GM12872 (cell line): Measurements from ENCODE around the gene RASL12.

Experiments used
- TF ChIP-seq, protein P1 (sequence below): IDR thresholded peaks from 3 replicates; pipeline ENCODE4 v1.5.1; 2011; ENCODE audit warnings: low read depth, mild to moderate bottlenecking, low read length, moderate library complexity; ENCODE audit not compliant: insufficient read depth

Gene RASL12

DNA sequence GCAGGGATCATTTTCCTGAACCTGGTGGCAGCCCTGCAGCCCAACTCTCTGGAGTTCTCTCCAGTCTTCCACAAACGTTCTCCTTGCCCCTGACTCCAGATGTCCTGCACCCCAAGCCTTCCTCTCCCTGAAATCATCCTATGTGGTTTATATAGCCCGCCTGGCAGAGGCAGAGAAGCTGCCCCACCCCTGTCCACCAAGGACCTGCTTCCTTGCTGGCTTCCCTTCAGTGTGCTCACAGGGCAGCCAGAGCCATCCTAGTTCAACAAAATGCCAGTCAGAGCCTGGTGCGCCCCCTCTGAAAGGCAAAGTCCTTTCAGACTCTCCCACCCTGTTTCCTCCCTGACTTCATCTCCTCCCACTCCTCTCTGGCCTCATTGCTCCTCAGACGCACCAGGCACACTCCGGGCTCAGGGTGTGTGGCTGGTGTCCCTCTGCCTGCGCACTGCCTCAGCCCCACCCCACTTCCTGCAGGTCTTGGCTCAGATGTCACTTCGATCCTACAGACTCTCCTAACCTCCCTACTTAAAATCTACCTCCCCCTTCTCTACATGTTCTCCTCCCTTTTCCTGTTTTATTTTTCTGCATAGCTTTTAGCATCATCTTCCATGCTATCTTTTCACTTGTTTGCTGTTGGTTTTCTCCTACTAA, 14.6 kb upstream of the RASL12 start:
- TF ChIP-seq, protein P1, sequence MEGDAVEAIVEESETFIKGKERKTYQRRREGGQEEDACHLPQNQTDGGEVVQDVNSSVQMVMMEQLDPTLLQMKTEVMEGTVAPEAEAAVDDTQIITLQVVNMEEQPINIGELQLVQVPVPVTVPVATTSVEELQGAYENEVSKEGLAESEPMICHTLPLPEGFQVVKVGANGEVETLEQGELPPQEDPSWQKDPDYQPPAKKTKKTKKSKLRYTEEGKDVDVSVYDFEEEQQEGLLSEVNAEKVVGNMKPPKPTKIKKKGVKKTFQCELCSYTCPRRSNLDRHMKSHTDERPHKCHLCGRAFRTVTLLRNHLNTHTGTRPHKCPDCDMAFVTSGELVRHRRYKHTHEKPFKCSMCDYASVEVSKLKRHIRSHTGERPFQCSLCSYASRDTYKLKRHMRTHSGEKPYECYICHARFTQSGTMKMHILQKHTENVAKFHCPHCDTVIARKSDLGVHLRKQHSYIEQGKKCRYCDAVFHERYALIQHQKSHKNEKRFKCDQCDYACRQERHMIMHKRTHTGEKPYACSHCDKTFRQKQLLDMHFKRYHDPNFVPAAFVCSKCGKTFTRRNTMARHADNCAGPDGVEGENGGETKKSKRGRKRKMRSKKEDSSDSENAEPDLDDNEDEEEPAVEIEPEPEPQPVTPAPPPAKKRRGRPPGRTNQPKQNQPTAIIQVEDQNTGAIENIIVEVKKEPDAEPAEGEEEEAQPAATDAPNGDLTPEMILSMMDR = no peak

DNA sequence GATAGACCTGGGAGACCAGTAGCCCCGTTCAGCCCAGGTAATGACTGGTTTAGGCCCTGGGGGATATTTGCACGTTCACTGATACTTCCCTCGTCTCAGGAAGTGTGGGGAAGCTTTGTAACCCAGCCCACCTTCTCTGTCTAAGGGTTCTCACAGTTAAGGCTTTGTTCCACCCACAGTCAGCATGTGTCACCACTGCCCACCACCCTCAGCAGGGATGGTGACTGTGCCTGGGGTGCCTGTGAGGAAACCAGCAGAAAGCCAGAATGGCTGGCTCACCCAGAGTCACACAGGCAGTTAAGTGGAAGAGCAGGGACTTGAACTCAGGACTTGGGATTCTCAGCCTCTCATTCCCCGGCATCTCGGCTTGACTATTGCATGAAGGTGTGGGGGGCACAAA, 14.0 kb upstream of the RASL12 start:
- TF ChIP-seq, protein P1 = no peak

GRCh38 chr15:65081270-65081669, 13.5 kb upstream of the RASL12 start:
- TF ChIP-seq, protein P1 = no peak

DNA sequence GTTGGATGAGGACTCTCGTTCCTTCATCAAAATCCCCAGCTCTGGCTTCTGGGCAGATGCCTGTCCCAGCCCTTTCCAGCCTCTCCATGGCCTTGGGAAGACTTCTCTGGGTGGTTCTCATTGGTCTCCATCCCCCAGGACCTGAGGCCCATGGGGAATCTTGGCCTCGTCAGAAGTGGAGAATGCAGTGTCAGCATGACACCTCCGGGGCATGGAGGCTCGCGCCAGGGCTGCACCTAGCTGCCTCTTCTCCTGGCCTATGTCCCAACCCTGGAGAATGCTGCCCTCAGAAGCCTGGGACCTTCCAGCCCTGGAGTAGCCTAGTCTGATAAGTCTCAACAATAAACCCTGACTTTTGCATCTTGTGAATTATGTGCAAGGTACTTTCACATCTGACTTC, 11.8 kb upstream of the RASL12 start:
- TF ChIP-seq, protein P1 = no peak

DNA sequence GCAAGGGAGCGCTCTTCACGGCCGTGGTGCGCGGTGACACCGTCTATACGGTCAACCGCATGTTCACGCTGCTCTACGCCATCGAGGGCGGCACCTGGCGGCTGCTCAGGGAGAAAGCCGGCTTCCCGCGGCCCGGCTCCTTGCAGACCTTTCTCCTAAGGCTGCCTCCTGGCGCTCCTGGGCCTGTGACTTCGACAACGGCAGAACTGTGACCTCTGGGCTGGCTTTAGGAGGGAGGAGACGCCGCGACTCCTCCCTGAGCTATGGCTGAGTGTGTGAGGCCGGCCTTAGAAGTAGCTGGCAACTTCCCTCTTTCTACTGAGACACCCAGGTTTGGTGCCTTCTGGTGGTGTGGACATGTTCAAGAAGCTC, 10.2 kb upstream of the RASL12 start:
- TF ChIP-seq, protein P1 = peak; percentile 57

- TF ChIP-seq, protein P1 = no peak
These were observed 9.6 kb upstream of the RASL12 start for GRCh38 chr15:65077291-65077980.

DNA sequence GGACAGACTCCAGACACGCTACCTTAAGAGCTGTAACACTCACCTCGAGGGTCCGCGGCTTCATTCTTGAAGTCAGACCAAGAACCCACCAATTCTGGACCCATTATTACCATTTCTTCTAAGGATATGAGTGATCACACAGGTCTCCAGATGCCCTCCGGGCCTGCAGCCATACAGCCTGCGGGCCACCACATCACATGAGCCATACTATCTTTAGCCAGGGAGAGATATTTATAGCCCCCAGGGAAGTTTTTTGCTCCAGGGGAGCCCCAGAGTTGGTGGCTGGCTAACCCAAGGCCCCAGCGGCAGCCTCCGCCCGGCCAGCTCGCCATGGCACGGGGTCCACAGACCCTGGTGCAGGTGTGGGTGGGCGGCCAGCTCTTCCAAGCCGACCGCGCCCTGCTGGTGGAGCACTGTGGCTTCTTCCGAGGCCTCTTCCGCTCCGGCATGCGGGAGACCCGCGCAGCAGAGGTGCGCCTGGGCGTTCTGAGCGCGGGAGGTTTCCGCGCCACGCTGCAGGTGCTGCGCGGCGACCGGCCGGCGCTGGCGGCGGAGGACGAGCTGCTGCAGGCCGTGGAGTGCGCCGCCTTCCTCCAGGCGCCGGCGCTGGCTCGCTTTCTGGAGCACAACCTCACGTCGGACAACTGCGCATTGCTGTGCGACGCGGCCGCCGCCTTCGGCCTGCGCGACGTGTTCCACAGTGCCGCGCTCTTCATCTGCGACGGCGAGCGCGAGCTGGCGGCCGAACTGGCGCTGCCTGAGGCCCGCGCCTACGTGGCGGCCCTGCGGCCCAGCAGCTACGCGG, 8.9 kb upstream of the RASL12 start, which contains the start of gene KBTBD13:
TSS of gene KBTBD13 (plus strand) at position 261 of the 805 bp plus-strand sequence. CDS start at position 331, 70 bp downstream.
- TF ChIP-seq, protein P1 = no peak
